Endothelial cell of umbilical vein (primary cell): Measurements from ENCODE around the gene DLGAP1. TPM values are rescaled to one million over a fixed set of nuclear protein-coding genes. Genes with fewer than 3 reads are reported as not detected.

Source experiments
- BruUV-seq: library from RNA; stranded (reverse); fragments of 400-500 nt; replicated peaks from 2 replicates; lab custom pipeline; 2021; lab: Mats Ljungman, UMichigan
- CTCF ChIA-PET: fragments of 300-600, 350-600 bp; sonication (Branson Sonifier 250); formaldehyde crosslinking; loops from one replicate; lab custom pipeline; 2021; ENCODE audit warnings: antibody characterized with exemption, inconsistent platforms; lab: Charles Lee
- POLR2A ChIA-PET: fragments of 300-600, 350-600 bp; sonication (Branson Sonifier 250); formaldehyde crosslinking; loops from one replicate; lab custom pipeline; 2021; ENCODE audit warnings: antibody characterized with exemption, inconsistent platforms; lab: Charles Lee
- DNase-seq: peaks from one replicate; pipeline ENCODE4 v3.0.0-alpha.2; 2011; ENCODE audit warnings: low read depth, low spot score
- FAIRE-seq: peaks from 2 replicates; lab custom pipeline; 2011; peaks lifted over from hg19 to GRCh38; lab: Jason Lieb, UNC
- H2AFZ ChIP-seq: 2 replicates; pipeline ENCODE4 v1.6.0; 2012; ENCODE audit warnings: low read depth, low read length, control low read depth, inconsistent platforms
- H3K27ac ChIP-seq: 2 replicates; pipeline ENCODE4 v1.5.1; 2011; ENCODE audit warnings: low read depth, mild to moderate bottlenecking, control low read depth, low read length, moderate library complexity; ENCODE audit not compliant: insufficient read depth
- H3K27me3 ChIP-seq, 2 experiments: 2 replicates each; pipeline versions ENCODE4 v1.6.0 to v1.6.1; 2011; ENCODE audit warnings: low read length in 2 of 2, mixed read lengths in 1 of 2; ENCODE audit not compliant: control insufficient read depth in 2 of 2, insufficient read depth in 2 of 2
- H3K36me3 ChIP-seq, 2 experiments: 2 replicates in 1 of 2; 3 replicates in 1 of 2; pipeline ENCODE4 v1.5.1; 2011; ENCODE audit warnings: low read length in 2 of 2, mild to moderate bottlenecking in 1 of 2, moderate library complexity in 1 of 2; ENCODE audit not compliant: control insufficient read depth in 2 of 2, insufficient read depth in 2 of 2; ENCODE audit errors: extremely low read depth in 1 of 2
- H3K4me1 ChIP-seq: 3 replicates; pipeline ENCODE4 v1.5.1; 2011; ENCODE audit warnings: mild to moderate bottlenecking, low read length; ENCODE audit not compliant: control insufficient read depth, insufficient read depth; ENCODE audit errors: extremely low read depth
- H3K4me2 ChIP-seq: 2 replicates; pipeline ENCODE4 v1.6.1; 2011; ENCODE audit warnings: low read length, control low read depth, mixed read lengths; ENCODE audit not compliant: insufficient read depth
- H3K4me3 ChIP-seq, 3 experiments: fragments of 200-600 bp in 1 of 3; sonication (generic), shearing (Covaris generic) in 1 of 3; replicated peaks in 1 of 3; 2 replicates each; pipeline ENCODE4 v1.5.1; 2011 to 2016; ENCODE audit warnings: control low read depth in 3 of 3, low read length in 3 of 3, mild to moderate bottlenecking in 2 of 3, inconsistent platforms in 1 of 3, low read depth in 1 of 3, moderate library complexity in 1 of 3; ENCODE audit not compliant: insufficient read depth in 1 of 3
- H3K79me2 ChIP-seq: 2 replicates; pipeline ENCODE4 v1.6.0; 2012; ENCODE audit warnings: low read length, inconsistent platforms; ENCODE audit not compliant: control insufficient read depth, insufficient read depth
- H3K9ac ChIP-seq: replicated peaks from 2 replicates; pipeline ENCODE3; 2011; ENCODE audit warnings: low read length, control low read depth; ENCODE audit not compliant: insufficient read depth; ENCODE audit errors: extremely low read depth
- H3K9me1 ChIP-seq: replicated peaks from 3 replicates; pipeline ENCODE4 v1.6.0; 2011; ENCODE audit warnings: mild to moderate bottlenecking, low read length; ENCODE audit not compliant: control insufficient read depth, insufficient read depth; ENCODE audit errors: extremely low read depth
- H3K9me3 ChIP-seq: replicated peaks from 2 replicates; pipeline ENCODE4 v1.5.1; 2012; ENCODE audit warnings: low read length, inconsistent platforms; ENCODE audit not compliant: control insufficient read depth, insufficient read depth
- H4K20me1 ChIP-seq: replicated peaks from 2 replicates; pipeline ENCODE3; 2011; ENCODE audit warnings: mild to moderate bottlenecking, low read length; ENCODE audit not compliant: control insufficient read depth, insufficient read depth; ENCODE audit errors: extremely low read depth
- EZH2 ChIP-seq: IDR thresholded peaks from 2 replicates; pipeline ENCODE4 v1.6.1; 2012; ENCODE audit warnings: borderline replicate concordance, low read depth, mild to moderate bottlenecking, moderate library complexity, low read length, inconsistent platforms; ENCODE audit not compliant: severe bottlenecking
- FOS ChIP-seq: IDR thresholded peaks from 2 replicates; pipeline ENCODE4 v1.6.1; 2011; ENCODE audit warnings: mild to moderate bottlenecking, low read length, moderate library complexity, borderline replicate concordance; ENCODE audit not compliant: insufficient read depth
- GATA2 ChIP-seq: IDR thresholded peaks from 2 replicates; pipeline ENCODE4 v1.7.0; 2011; ENCODE audit warnings: low read depth, mild to moderate bottlenecking, moderate library complexity, mixed read lengths, low read length; ENCODE audit not compliant: insufficient read length, insufficient read depth
- JUN ChIP-seq: IDR thresholded peaks from 2 replicates; pipeline ENCODE4 v1.6.1; 2011; ENCODE audit warnings: borderline replicate concordance, low read depth; ENCODE audit not compliant: insufficient read length, insufficient read depth
- MYC ChIP-seq: IDR thresholded peaks from one replicate; pipeline ENCODE4 v1.6.1; 2011; ENCODE audit warnings: mild to moderate bottlenecking, low read depth, low read length
- POLR2A ChIP-seq: IDR thresholded peaks from 2 replicates; pipeline ENCODE4 v1.6.1; 2012; ENCODE audit warnings: low read depth, mild to moderate bottlenecking, control low read depth, low read length
- POLR2AphosphoS5 ChIP-seq: IDR thresholded peaks from 2 replicates; pipeline ENCODE4 v1.6.1; 2012; ENCODE audit warnings: low read depth, mild to moderate bottlenecking, control low read depth, low read length, moderate library complexity; ENCODE audit not compliant: insufficient read depth
- dilution Hi-C: fragments of 300-500 bp; cut with MboI; formaldehyde crosslinking; loops from one replicate; pipeline ENCODE4 v1.15.0; 2019; ENCODE audit warnings: low sequenced_read_pairs; ENCODE audit not compliant: extremely low pct_ligation_motif_present
- intact Hi-C: fragments of 100-400 bp; cut with micrococcal nuclease; formaldehyde crosslinking; loops from one replicate; pipeline ENCODE4 v1.10.0; 2022
- polyA plus RNA-seq, 4 experiments: library from polyadenylated mRNA; depleted of rRNA in 3 of 4; stranded (reverse) in 3 of 4; unstranded in 1 of 4; fragments of >200 nt; gene quantifications; 2 replicates each; pipeline versions ENCODE4 v1.2.1 to v1.2.3, GENCODE V29; 2011 to 2012; ENCODE audit warnings: missing spikeins in 1 of 4
- total RNA-seq: library from RNA; stranded (reverse); gene quantifications from 2 replicates; pipeline ENCODE4 v1.2.3, GENCODE V29; 2021
- TF ChIP-seq, protein P1 (sequence below), 2 donors: IDR thresholded peaks; 1 replicate in 1 of 2; 2 replicates in 1 of 2; pipeline ENCODE4 v1.5.1; 2011; ENCODE audit warnings: low read length in 2 of 2, mild to moderate bottlenecking in 2 of 2, moderate library complexity in 2 of 2, control low read depth in 1 of 2, inconsistent platforms in 1 of 2, low read depth in 1 of 2; ENCODE audit not compliant: insufficient read depth in 1 of 2; ENCODE audit errors: extremely low read depth in 1 of 2
- TF ChIP-seq, protein P2 (sequence below): IDR thresholded peaks from 2 replicates; pipeline ENCODE4 v1.6.1; 2011; ENCODE audit not compliant: insufficient read depth, insufficient read length

The DLGAP1 gene
- total and polyA plus RNA-seq, 2 donors (not counting 3 experiments of a cell fraction or from before 2014, with no cell fraction given) = 0.04 TPM; not detected in 1

DNA sequence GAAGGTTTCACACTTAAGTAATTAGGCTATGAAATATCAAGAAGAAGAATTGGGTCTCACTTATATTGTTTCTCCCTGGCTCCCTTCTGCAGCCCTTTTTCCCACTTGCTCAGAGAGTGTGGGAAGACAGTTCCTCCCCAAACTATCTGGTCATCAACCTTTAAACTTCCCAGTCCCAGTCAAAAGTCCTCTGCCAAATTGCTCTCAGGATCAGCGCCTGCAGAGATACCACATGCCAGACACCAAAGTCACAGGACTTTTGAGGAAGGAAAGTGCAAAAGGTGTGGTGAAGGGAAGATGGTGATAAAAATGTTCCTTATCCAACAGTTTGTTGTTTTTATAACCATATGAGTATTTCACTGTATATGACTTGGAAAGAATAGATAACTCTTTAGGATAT lies 51.3 kb downstream of the DLGAP1 start:
- no peak overlapping the region for H3K4me3 ChIP-seq
- no peaks in the 10 kb centered on the region for H3K9me3 ChIP-seq
- no peak overlapping the region for H3K27ac ChIP-seq
- no peaks in the 10 kb centered on the region for H3K4me1 ChIP-seq
- TF ChIP-seq MYC = no peak
- TF ChIP-seq JUN = no peak
- TF ChIP-seq FOS = no peak
- no peak for TF ChIP-seq GATA2
- TF ChIP-seq, protein P1, sequence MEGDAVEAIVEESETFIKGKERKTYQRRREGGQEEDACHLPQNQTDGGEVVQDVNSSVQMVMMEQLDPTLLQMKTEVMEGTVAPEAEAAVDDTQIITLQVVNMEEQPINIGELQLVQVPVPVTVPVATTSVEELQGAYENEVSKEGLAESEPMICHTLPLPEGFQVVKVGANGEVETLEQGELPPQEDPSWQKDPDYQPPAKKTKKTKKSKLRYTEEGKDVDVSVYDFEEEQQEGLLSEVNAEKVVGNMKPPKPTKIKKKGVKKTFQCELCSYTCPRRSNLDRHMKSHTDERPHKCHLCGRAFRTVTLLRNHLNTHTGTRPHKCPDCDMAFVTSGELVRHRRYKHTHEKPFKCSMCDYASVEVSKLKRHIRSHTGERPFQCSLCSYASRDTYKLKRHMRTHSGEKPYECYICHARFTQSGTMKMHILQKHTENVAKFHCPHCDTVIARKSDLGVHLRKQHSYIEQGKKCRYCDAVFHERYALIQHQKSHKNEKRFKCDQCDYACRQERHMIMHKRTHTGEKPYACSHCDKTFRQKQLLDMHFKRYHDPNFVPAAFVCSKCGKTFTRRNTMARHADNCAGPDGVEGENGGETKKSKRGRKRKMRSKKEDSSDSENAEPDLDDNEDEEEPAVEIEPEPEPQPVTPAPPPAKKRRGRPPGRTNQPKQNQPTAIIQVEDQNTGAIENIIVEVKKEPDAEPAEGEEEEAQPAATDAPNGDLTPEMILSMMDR (IDR thresholded peaks at IDR 0.05; ENCODE audit: extremely low read depth in 1 of 2, insufficient read depth in 1 of 2, low read depth in 1 of 2, low read length in 2 of 2) = no peak
- H3K9ac ChIP-seq = no peak overlapping the region
- intact Hi-C loops = no loop called here
- FAIRE-seq (no peak), DNase-seq (no peak)
- no peak overlapping the region for H2AFZ ChIP-seq
- CTCF ChIA-PET = no interaction called here
- POLR2A ChIA-PET = no interaction called here
- no peaks in the 10 kb centered on the region for H3K27me3 ChIP-seq
- dilution Hi-C loops = no loop called here
- no peaks in the 10 kb centered on the region for H4K20me1 ChIP-seq
- H3K36me3 ChIP-seq = no peaks in the 10 kb centered on the region
- H3K9me1 ChIP-seq = no peaks in the 10 kb centered on the region
- no peaks in the 10 kb centered on the region for H3K79me2 ChIP-seq
- H3K4me2 ChIP-seq = no peak overlapping the region
- BruUV-seq = no TSS peak

- no peak for DNase-seq
Observed at GRCh38 chr18:4400911-4401310, 54.2 kb downstream of the DLGAP1 start.

More at GRCh38 chr18:4400911-4401310, 54.2 kb downstream of the DLGAP1 start:
- Histone ChIP-seq H3K9me3 (no peaks in the 10 kb centered on the region), H2AFZ (no peak overlapping the region), H3K4me1 (no peaks in the 10 kb centered on the region), H4K20me1 (no peaks in the 10 kb centered on the region), H3K36me3 (no peaks in the 10 kb centered on the region), H3K9ac (no peak overlapping the region), H3K79me2 (no peaks in the 10 kb centered on the region), H3K9me1 (no peaks in the 10 kb centered on the region), H3K27ac (no peak overlapping the region), H3K4me3 (no peak overlapping the region), H3K4me2 (no peak overlapping the region), H3K27me3 (no peaks in the 10 kb centered on the region)
- dilution Hi-C loops (no loop called here), intact Hi-C loops (no loop called here)
- BruUV-seq = no TSS peak
- POLR2A ChIA-PET = no interaction called here
- FAIRE-seq = no peak
- CTCF ChIA-PET = no interaction called here
- no peak for TF ChIP-seq POLR2AphosphoS5
- no peak for TF ChIP-seq EZH2
- TF ChIP-seq POLR2A = no peak
- no peak for TF ChIP-seq JUN
- no peak for TF ChIP-seq MYC
- TF ChIP-seq, protein P2, sequence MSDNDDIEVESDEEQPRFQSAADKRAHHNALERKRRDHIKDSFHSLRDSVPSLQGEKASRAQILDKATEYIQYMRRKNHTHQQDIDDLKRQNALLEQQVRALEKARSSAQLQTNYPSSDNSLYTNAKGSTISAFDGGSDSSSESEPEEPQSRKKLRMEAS = no peak
